ENCODE data around the gene PACSIN3. TPM values are rescaled to one million over a fixed set of nuclear protein-coding genes. Genes with fewer than 3 reads are reported as not detected.
A peak's percentile ranks its signal among the peaks of the same experiment; 100 is the strongest.

PACSIN3 gene
- total RNA-seq, 2 donors from 2014 or later: 30.7 to 56.0 TPM

DNA sequence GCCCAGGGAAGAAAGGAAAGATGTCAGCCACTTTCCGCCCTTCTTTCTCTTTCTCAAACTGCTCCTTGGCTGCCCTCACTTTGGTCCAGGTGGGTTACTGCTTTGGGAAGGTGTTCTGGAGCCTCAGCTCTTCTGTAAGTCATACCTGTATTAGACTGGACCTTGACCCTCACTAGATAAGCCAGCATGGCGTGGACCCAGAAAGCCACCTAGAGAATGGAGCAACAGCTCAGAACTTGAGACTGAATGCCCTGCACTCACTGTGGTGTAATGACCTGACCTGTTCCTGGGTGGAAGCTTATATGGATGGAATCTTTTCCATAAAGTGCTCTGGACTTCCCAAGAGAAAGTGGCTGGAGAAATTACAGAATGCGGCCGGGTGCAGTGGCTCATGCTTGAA is 46.8 kb upstream of the PACSIN3 start:
- 82 to 88% methylated on average over 4 of the region's 4 CpGs for whole genome bisulfite sequencing, 2 donors
- Histone ChIP-seq H3K27me3 (no peaks in the 10 kb centered on the region), H3K4me3 (no peak overlapping the region), H3K9me3 (no peaks in the 10 kb centered on the region), H3K27ac (no peak overlapping the region), H3K4me1 (peaks cover 23% of the 10 kb centered on the region), H3K36me3 (replicated peaks in 1 of 2; ENCODE audit: insufficient read depth in 1 of 2, low read depth in 2 of 2) (no peaks in the 10 kb centered on the region)
- ATAC-seq (no peak), DNase-seq (peak in 1 of 4 donors; percentile 43)
- intact Hi-C loops (cut with DNase I): no loop called here
- no peak for TF ChIP-seq POLR2A (IDR thresholded peaks at IDR 0.05)
- TF ChIP-seq, protein P1, sequence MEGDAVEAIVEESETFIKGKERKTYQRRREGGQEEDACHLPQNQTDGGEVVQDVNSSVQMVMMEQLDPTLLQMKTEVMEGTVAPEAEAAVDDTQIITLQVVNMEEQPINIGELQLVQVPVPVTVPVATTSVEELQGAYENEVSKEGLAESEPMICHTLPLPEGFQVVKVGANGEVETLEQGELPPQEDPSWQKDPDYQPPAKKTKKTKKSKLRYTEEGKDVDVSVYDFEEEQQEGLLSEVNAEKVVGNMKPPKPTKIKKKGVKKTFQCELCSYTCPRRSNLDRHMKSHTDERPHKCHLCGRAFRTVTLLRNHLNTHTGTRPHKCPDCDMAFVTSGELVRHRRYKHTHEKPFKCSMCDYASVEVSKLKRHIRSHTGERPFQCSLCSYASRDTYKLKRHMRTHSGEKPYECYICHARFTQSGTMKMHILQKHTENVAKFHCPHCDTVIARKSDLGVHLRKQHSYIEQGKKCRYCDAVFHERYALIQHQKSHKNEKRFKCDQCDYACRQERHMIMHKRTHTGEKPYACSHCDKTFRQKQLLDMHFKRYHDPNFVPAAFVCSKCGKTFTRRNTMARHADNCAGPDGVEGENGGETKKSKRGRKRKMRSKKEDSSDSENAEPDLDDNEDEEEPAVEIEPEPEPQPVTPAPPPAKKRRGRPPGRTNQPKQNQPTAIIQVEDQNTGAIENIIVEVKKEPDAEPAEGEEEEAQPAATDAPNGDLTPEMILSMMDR (IDR thresholded peaks at IDR 0.05): no peak

DNA sequence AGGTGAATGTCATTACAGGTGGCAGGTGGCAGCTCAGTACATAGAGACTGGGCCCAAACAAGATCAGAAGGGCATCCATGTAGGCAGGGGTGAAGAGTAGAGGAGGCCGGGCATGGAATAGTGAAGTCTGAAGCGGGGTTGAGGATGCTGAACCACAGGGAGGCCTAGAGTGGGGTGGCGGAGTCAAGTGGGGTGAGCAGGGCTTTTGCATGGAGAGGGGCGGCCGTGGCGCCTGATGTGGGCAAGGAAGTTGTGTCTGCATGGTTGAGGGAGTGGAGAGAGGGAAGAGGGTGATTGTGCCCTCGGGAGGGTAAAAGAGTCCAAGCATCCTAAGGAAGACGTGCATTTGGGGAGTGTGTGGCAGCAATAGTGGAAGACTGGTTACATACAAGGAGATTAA is 42.9 kb upstream of the PACSIN3 start:
- Histone ChIP-seq H3K27ac (no peak overlapping the region), H3K4me1 (peaks cover 12% of the 10 kb centered on the region), H3K27me3 (no peaks in the 10 kb centered on the region), H3K36me3 (replicated peaks in 1 of 2; ENCODE audit: insufficient read depth in 1 of 2, low read depth in 2 of 2) (peaks cover 0 to 2% of the 10 kb centered on the region in 2 donors), H3K9me3 (no peaks in the 10 kb centered on the region), H3K4me3 (no peak overlapping the region)
- DNase-seq (no peak), ATAC-seq (no peak)
- intact Hi-C loops (cut with DNase I): no loop called here
- TF ChIP-seq, protein P1 (IDR thresholded peaks at IDR 0.05): no peak
- TF ChIP-seq POLR2A (IDR thresholded peaks at IDR 0.05): no peak
- 92 to 96% methylated on average over 8 of the region's 8 CpGs for WGBS, 2 donors

DNA sequence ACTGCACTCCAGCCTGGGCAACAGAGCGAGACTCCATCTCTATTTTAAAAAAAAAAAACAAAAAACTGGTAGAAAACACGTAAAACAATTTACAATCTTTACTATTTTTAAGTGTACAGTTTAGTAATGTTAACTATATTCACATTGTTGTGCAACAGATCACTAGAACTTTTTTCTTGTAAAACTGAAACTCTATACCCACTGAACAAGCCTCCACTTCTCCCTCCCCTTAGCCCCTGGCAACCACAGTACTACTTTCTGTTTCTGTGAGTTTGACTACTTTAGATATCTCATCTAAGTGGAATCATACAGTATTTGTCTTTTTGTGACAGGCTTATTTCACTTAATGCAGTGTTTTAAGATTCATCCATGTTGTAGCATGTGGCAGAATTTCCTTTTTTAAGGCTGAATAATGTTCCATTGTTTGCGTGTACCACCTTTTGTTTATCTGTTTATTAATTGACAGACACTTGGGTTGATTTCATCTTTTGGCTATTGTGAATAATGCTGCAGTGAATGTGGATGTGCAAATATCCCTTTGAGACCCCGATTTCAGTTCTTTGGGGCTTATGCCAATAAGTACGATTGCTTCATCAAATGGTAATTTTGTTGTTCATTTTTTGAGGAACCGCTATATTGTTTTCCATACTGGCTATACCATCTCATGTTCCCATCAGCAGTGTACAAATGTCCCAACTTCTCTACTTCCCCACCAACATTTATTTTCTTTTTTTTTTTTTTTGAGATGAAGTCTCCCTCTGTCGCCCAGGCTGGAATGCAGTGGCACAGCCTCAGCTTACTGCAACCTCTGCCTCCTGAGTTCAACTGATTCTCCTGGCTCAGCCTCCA is 39.5 kb upstream of the PACSIN3 start:
- TF ChIP-seq POLR2A (IDR thresholded peaks at IDR 0.05): no peak
- TF ChIP-seq, protein P1 (IDR thresholded peaks at IDR 0.05): no peak
- peaks cover 4 to 5% of the 10 kb centered on the region in 2 donors for H3K36me3 ChIP-seq (replicated peaks in 1 of 2; ENCODE audit: insufficient read depth in 1 of 2, low read depth in 2 of 2)
- DNase-seq (no peak), ATAC-seq (no peak)
- intact Hi-C loops (cut with DNase I): no loop called here
- 83 to 92% methylated on average over 7 of the region's 7 CpGs for WGBS, 2 donors
- H3K27me3 ChIP-seq: no peaks in the 10 kb centered on the region
- peak overlapping the region in 1 of 4 donors; percentile 13 for H3K27ac ChIP-seq
- H3K4me1 ChIP-seq: no peaks in the 10 kb centered on the region
- H3K9me3 ChIP-seq: no peaks in the 10 kb centered on the region
- no peak overlapping the region for H3K4me3 ChIP-seq

DNA sequence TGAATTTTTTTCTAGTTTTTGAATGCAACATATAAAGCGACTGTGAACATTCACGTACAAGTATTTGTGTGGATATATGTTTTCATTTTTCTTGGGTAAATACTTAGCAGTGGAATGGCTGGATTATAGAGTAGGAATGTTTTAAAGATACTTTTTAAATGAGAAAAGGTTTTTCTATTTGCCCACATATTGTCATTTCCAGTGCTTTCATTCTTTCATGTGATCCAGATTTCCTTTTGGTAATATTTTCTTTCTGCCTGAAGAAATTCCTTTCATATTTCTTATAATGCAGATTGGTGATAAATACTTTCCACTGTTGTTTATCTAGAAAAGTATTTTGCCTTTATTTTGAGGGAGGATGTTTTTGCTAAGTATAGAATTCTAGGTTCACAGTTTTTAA is 36.5 kb upstream of the PACSIN3 start:
- Histone ChIP-seq H3K27me3 (no peaks in the 10 kb centered on the region), H3K4me1 (peaks cover 6% of the 10 kb centered on the region), H3K9me3 (no peaks in the 10 kb centered on the region), H3K4me3 (no peak overlapping the region), H3K27ac (no peak overlapping the region), H3K36me3 (replicated peaks in 1 of 2; ENCODE audit: insufficient read depth in 1 of 2, low read depth in 2 of 2) (peaks cover 4 to 5% of the 10 kb centered on the region in 2 donors)
- DNase-seq (no peak), ATAC-seq (no peak)
- no peak for TF ChIP-seq POLR2A (IDR thresholded peaks at IDR 0.05)
- TF ChIP-seq, protein P1 (IDR thresholded peaks at IDR 0.05): no peak
- 51 to 52% methylated on average over 2 of the region's 2 CpGs for WGBS, 2 donors
- intact Hi-C loops (cut with DNase I): no loop called here

DNA sequence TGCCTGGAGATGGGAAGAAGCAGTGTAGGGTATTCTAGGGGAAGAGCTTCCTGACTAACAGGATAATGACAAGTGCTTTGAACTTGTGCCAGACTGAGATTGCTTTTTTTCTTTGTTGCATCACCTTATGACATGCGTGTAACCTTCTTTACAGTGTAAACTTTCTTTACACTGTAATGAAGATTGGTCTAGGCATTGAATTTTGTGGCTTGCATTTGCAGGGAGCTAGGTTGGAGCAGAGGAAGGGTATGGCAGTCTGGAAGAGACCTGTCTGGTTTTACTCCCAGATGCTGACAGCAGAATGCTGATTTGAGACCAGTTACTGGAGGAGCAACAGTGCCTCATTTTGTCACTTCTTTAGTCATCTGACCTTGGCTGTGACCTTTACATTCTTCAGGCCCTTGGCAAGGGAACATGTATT is 34.2 kb upstream of the PACSIN3 start:
- H3K36me3 ChIP-seq (replicated peaks in 1 of 2; ENCODE audit: insufficient read depth in 1 of 2, low read depth in 2 of 2): peaks cover 1 to 5% of the 10 kb centered on the region in 2 donors
- TF ChIP-seq, protein P1 (IDR thresholded peaks at IDR 0.05): no peak
- no peak for TF ChIP-seq POLR2A (IDR thresholded peaks at IDR 0.05)
- H3K4me3 ChIP-seq: no peak overlapping the region
- H3K27ac ChIP-seq: no peak overlapping the region
- DNase-seq: no peak
- ATAC-seq: no peak
- intact Hi-C loops (cut with DNase I): no loop called here
- 65 to 79% methylated on average over 1 of the region's 1 CpG for WGBS, 2 donors
- H3K9me3 ChIP-seq: no peaks in the 10 kb centered on the region
- no peaks in the 10 kb centered on the region for H3K27me3 ChIP-seq
- peaks cover 25% of the 10 kb centered on the region for H3K4me1 ChIP-seq
